ENCODE measurements around the gene NET1.
A peak's percentile ranks its signal among the peaks of the same experiment; 100 is the strongest.
"Not testable (repeated sequence)": the region's sequence is repeated elsewhere in the genome, so short reads cannot be mapped to it uniquely, and the experiment has no call there.

Gene NET1

GRCh38 chr10:5399332-5399731 lies 13.0 kb upstream of the NET1 start:
- DNase-seq = no peak

- no peak for DNase-seq
These were observed 11.7 kb upstream of the NET1 start for GRCh38 chr10:5400468-5401240.

GRCh38 chr10:5402798-5403197 lies 9.6 kb upstream of the NET1 start:
- DNase-seq = no peak

- no peak for DNase-seq
These were observed 7.9 kb upstream of the NET1 start, which contains the start of gene TUBAL3 for GRCh38 chr10:5404208-5405041. Gene TUBAL3 (minus strand): TSS chr10:5404828. CDS start chr10:5404792, 36 bp downstream.

GRCh38 chr10:5406918-5407317 lies 5.4 kb upstream of the NET1 start:
- DNase-seq = no peak

GRCh38 chr10:5410787-5411186 lies 1.6 kb upstream of the NET1 start:
- DNase-seq = not testable (repeated sequence)

- DNase-seq = no peak
These were observed 448 bp upstream of the NET1 start for GRCh38 chr10:5411941-5412276.

- DNase-seq = no peak
These were observed 918 bp downstream of the NET1 start for GRCh38 chr10:5413012-5413938.

GRCh38 chr10:5416981-5417380 lies 4.6 kb downstream of the NET1 start:
- DNase-seq = no peak

GRCh38 chr10:5418584-5418983 lies 6.2 kb downstream of the NET1 start:
- DNase-seq = no peak

- DNase-seq = no peak
These were observed 7.2 kb downstream of the NET1 start for GRCh38 chr10:5419466-5420094.

- no peak for DNase-seq
These were observed 11.4 kb downstream of the NET1 start for GRCh38 chr10:5423771-5424170.

- DNase-seq = no peak
These were observed 12.4 kb downstream of the NET1 start for GRCh38 chr10:5424751-5425150.

- DNase-seq = no peak
These were observed 15.8 kb downstream of the NET1 start for GRCh38 chr10:5428133-5428532.

GRCh38 chr10:5433182-5433581 lies 20.8 kb downstream of the NET1 start:
- DNase-seq = no peak

GRCh38 chr10:5434017-5434753 lies 21.8 kb downstream of the NET1 start:
- DNase-seq = no peak

GRCh38 chr10:5435328-5435727 lies 23.0 kb downstream of the NET1 start:
- no peak for DNase-seq

- no peak for DNase-seq
These were observed 27.8 kb downstream of the NET1 start for GRCh38 chr10:5440206-5440605.

GRCh38 chr10:5441106-5441505 lies 28.7 kb downstream of the NET1 start:
- no peak for DNase-seq

- DNase-seq = peak in 1 of 4 experiments; percentile 8
These were observed 30.0 kb downstream of the NET1 start for GRCh38 chr10:5442065-5442989.

GRCh38 chr10:5442990-5443370 lies 30.6 kb downstream of the NET1 start:
- no peak for DNase-seq
